Stimulated activated CD8-positive, alpha-beta memory T cell treated with anti-CD3 and anti-CD28 coated beads, Interleukin-4, amount 100 ng/mL, for 48 hours (primary cell): ENCODE results near the gene HOXA10.
A peak's percentile ranks its signal among the peaks of the same experiment; 100 is the strongest.

ENCODE experiments used
- DNase-seq: peaks from one replicate; pipeline ENCODE4 v3.0.0-alpha.2; 2020

The HOXA10 gene

GRCh38 chr7:27203365-27203953, 29.3 kb upstream of the HOXA10 start:
- DNase-seq = no peak

- DNase-seq = no peak
Observed at GRCh38 chr7:27202862-27203134, 28.7 kb upstream of the HOXA10 start.

GRCh38 chr7:27202018-27202861, 28.1 kb upstream of the HOXA10 start:
- DNase-seq = no peak

- no peak for DNase-seq
Observed at GRCh38 chr7:27201580-27202017, 27.5 kb upstream of the HOXA10 start.

- DNase-seq = no peak
Observed at GRCh38 chr7:27200761-27201579, 26.9 kb upstream of the HOXA10 start.

- no peak for DNase-seq
Observed at GRCh38 chr7:27199849-27200760, 26.0 kb upstream of the HOXA10 start, which contains the start of gene HOXA13. TSS of gene HOXA13 (minus strand) at chr7:27200091. CDS start at chr7:27200077, 14 bp downstream.

GRCh38 chr7:27198871-27199801, 25.0 kb upstream of the HOXA10 start:
- DNase-seq = no peak

GRCh38 chr7:27198138-27198841, 24.2 kb upstream of the HOXA10 start:
- DNase-seq = peak; percentile 25

- no peak for DNase-seq
Observed at GRCh38 chr7:27197137-27198042, 23.3 kb upstream of the HOXA10 start.

- peak; percentile 91 for DNase-seq
Observed at GRCh38 chr7:27196287-27196767, 22.2 kb upstream of the HOXA10 start.

GRCh38 chr7:27194686-27195379, 20.7 kb upstream of the HOXA10 start:
- peak; percentile 16 for DNase-seq

- no peak for DNase-seq
Observed at GRCh38 chr7:27194002-27194352, 19.9 kb upstream of the HOXA10 start.

GRCh38 chr7:27193335-27194001, 19.3 kb upstream of the HOXA10 start:
- peak; percentile 17 for DNase-seq

GRCh38 chr7:27192546-27193334, 18.6 kb upstream of the HOXA10 start:
- peak; percentile 28 for DNase-seq

- peak; percentile 24 for DNase-seq
Observed at GRCh38 chr7:27191833-27192545, 17.9 kb upstream of the HOXA10 start.

- DNase-seq = peak; percentile 21
Observed at GRCh38 chr7:27191161-27191731, 17.1 kb upstream of the HOXA10 start.
